ENCODE data around the gene HTR6.

GRCh38 chr1:19720174-19720573 is 55.5 kb downstream of the HTR6 start:
- TF ChIP-seq POLR2AphosphoS5 (IDR thresholded peaks at IDR 0.05): no peak
- no peak for TF ChIP-seq CTCF (IDR thresholded peaks at IDR 0.05)
- no peak for TF ChIP-seq POLR2A (IDR thresholded peaks at IDR 0.05)

Data from suprapubic skin (tissue), 4 donors.